ENCODE measurements around the gene ZNF253.

DNA sequence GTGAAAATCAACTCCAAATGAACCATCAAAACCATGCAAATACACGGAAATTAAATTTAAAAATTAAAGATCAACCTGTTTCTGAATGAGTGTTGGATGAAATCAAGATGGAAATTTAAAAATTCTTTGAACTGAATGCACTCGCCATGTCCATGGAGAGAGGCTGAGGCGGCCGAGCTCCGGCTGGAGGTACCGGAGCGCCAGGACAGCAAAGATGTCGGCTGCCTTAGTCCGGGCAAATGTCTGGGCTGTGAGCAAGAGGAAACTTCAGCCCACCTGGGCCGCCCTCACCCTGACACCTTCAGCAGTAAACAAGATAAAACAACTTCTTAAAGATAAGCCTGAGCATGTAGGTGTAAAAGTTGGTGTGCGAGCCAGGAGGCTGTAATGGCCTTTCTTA, 38.8 kb upstream of the ZNF253 start:
- TF ChIP-seq RARB (CRISPR knock-in tag; IDR thresholded peaks at IDR 0.05) (no peak), BHLHE40 (IDR thresholded peaks at IDR 0.05; ENCODE audit: low read depth, low read length) (no peak), POLR2A (IDR thresholded peaks at IDR 0.05; ENCODE audit: low read length) (no peak), SREBF2 (IDR thresholded peaks at IDR 0.05) (no peak), EP300 (IDR thresholded peaks at IDR 0.05) (no peak), CHD2 (IDR thresholded peaks at IDR 0.05; ENCODE audit: low read length, partially characterized antibody) (no peak), POLR2AphosphoS2 (conservative IDR thresholded peaks at IDR 0.05; ENCODE audit: low read length) (no peak), FOSB (CRISPR knock-in tag; IDR thresholded peaks at IDR 0.05) (no peak), CEBPB (IDR thresholded peaks at IDR 0.05) (no peak)
- TF ChIP-seq, protein P1, sequence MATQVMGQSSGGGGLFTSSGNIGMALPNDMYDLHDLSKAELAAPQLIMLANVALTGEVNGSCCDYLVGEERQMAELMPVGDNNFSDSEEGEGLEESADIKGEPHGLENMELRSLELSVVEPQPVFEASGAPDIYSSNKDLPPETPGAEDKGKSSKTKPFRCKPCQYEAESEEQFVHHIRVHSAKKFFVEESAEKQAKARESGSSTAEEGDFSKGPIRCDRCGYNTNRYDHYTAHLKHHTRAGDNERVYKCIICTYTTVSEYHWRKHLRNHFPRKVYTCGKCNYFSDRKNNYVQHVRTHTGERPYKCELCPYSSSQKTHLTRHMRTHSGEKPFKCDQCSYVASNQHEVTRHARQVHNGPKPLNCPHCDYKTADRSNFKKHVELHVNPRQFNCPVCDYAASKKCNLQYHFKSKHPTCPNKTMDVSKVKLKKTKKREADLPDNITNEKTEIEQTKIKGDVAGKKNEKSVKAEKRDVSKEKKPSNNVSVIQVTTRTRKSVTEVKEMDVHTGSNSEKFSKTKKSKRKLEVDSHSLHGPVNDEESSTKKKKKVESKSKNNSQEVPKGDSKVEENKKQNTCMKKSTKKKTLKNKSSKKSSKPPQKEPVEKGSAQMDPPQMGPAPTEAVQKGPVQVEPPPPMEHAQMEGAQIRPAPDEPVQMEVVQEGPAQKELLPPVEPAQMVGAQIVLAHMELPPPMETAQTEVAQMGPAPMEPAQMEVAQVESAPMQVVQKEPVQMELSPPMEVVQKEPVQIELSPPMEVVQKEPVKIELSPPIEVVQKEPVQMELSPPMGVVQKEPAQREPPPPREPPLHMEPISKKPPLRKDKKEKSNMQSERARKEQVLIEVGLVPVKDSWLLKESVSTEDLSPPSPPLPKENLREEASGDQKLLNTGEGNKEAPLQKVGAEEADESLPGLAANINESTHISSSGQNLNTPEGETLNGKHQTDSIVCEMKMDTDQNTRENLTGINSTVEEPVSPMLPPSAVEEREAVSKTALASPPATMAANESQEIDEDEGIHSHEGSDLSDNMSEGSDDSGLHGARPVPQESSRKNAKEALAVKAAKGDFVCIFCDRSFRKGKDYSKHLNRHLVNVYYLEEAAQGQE (IDR thresholded peaks at IDR 0.05): no peak
- TF ChIP-seq, protein P2, sequence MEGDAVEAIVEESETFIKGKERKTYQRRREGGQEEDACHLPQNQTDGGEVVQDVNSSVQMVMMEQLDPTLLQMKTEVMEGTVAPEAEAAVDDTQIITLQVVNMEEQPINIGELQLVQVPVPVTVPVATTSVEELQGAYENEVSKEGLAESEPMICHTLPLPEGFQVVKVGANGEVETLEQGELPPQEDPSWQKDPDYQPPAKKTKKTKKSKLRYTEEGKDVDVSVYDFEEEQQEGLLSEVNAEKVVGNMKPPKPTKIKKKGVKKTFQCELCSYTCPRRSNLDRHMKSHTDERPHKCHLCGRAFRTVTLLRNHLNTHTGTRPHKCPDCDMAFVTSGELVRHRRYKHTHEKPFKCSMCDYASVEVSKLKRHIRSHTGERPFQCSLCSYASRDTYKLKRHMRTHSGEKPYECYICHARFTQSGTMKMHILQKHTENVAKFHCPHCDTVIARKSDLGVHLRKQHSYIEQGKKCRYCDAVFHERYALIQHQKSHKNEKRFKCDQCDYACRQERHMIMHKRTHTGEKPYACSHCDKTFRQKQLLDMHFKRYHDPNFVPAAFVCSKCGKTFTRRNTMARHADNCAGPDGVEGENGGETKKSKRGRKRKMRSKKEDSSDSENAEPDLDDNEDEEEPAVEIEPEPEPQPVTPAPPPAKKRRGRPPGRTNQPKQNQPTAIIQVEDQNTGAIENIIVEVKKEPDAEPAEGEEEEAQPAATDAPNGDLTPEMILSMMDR (IDR thresholded peaks at IDR 0.05): no peak
- TF ChIP-seq, protein P3, sequence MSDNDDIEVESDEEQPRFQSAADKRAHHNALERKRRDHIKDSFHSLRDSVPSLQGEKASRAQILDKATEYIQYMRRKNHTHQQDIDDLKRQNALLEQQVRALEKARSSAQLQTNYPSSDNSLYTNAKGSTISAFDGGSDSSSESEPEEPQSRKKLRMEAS (IDR thresholded peaks at IDR 0.05): no peak
- TF ChIP-seq, protein P4, sequence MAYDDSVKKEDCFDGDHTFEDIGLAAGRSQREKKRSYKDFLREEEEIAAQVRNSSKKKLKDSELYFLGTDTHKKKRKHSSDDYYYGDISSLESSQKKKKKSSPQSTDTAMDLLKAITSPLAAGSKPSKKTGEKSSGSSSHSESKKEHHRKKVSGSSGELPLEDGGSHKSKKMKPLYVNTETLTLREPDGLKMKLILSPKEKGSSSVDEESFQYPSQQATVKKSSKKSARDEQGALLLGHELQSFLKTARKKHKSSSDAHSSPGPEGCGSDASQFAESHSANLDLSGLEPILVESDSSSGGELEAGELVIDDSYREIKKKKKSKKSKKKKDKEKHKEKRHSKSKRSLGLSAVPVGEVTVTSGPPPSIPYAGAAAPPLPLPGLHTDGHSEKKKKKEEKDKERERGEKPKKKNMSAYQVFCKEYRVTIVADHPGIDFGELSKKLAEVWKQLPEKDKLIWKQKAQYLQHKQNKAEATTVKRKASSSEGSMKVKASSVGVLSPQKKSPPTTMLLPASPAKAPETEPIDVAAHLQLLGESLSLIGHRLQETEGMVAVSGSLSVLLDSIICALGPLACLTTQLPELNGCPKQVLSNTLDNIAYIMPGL (CRISPR knock-in tag; IDR thresholded peaks at IDR 0.05; ENCODE audit: borderline replicate concordance): no peak

All from A549 (cell line).